Fibroblast of lung (primary cell): ENCODE data around the gene MEI4.

Experiments
- EZH2 ChIP-seq: IDR thresholded peaks from 2 replicates; pipeline ENCODE4 v1.5.1; 2012; ENCODE audit warnings: low read length, control low read depth, mild to moderate bottlenecking; ENCODE audit errors: missing control alignments
- TF ChIP-seq, protein P1 (sequence below), 2 donors: IDR thresholded peaks in 1 of 2; conservative IDR thresholded peaks in 1 of 2; 1 replicate in 1 of 2; 2 replicates in 1 of 2; pipeline ENCODE4 v1.5.1; 2011 to 2012; ENCODE audit warnings: low read length in 2 of 2, control low read depth in 1 of 2, inconsistent platforms in 1 of 2, low read depth in 1 of 2, mild to moderate bottlenecking in 1 of 2

DNA sequence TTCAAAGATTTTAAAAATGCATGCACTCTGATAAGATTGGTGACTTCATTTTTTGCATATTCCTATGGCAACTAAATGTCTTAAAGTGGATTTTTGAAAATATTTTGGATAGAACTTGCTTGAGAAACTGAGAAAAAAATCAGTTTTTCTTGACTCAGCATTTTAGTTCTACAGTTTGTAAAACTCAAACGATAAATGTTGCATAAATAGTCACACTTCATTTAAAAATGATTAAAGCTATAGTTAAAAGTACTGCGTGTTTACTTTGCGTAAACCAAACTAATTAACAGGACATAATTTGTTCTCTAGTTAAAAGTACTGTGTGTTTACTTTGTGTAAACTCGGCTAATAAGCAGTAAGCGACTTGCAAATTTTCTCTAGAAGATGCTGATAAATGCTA lies 28.3 kb upstream of the MEI4 start:
- TF ChIP-seq, protein P1, sequence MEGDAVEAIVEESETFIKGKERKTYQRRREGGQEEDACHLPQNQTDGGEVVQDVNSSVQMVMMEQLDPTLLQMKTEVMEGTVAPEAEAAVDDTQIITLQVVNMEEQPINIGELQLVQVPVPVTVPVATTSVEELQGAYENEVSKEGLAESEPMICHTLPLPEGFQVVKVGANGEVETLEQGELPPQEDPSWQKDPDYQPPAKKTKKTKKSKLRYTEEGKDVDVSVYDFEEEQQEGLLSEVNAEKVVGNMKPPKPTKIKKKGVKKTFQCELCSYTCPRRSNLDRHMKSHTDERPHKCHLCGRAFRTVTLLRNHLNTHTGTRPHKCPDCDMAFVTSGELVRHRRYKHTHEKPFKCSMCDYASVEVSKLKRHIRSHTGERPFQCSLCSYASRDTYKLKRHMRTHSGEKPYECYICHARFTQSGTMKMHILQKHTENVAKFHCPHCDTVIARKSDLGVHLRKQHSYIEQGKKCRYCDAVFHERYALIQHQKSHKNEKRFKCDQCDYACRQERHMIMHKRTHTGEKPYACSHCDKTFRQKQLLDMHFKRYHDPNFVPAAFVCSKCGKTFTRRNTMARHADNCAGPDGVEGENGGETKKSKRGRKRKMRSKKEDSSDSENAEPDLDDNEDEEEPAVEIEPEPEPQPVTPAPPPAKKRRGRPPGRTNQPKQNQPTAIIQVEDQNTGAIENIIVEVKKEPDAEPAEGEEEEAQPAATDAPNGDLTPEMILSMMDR (conservative IDR thresholded peaks at IDR 0.05 in 1 of 2, IDR thresholded peaks at IDR 0.05 in 1 of 2; ENCODE audit: low read depth in 1 of 2, low read length in 2 of 2) = no peak
- no peak for TF ChIP-seq EZH2
